NCI-H82 treated with DMSO at 0.1 percent for 48 hours (cell line): ENCODE data around the gene GATM.
A peak's percentile ranks its signal among the peaks of the same experiment; 100 is the strongest.
"Not testable (repeated sequence)": the region's sequence is repeated elsewhere in the genome, so short reads cannot be mapped to it uniquely, and the experiment has no call there.

Experiments used
- DNase-seq: peaks from one replicate; lab custom pipeline; 2025; ENCODE audit not compliant: unreplicated experiment; lab: John Stamatoyannopoulos, UW

The GATM gene

DNA sequence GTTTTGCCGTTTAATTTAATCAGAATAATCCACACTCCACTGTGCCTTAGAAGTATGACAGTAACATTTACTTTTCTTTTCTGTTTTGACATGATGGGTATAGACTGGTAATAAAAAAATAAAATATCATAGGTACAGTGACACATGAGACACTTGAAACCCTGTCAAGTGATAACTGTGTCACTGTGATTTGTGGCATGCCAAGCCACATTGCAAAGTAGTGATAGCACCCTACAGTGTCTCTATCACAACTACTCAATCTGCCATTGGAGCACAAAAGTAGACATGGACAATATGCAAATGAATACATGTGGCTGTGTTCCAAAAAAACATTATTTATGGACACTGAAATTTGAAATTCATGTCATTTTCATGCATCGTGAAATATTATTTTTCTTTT, 22.5 kb downstream of the GATM start:
- no peak for DNase-seq

DNA sequence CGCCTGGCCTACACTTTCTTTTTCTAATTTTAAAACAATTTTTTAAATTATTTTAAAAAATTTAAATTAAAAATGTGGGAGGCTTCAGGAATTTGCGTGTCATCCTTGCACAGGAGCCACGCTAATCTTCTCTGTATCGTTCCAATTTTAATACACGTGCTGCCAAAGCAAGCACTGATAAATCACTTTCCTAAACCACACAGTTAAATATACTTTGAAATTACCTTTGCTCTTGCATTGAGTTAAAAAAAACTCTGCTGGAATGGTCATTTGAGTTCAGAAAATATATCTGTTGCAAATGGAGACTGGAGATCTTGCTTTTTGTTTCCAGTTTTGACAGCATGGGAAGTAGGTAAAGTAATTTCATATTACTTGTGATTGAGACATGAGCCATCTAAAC, 23.6 kb downstream of the GATM start:
- DNase-seq = no peak

DNA sequence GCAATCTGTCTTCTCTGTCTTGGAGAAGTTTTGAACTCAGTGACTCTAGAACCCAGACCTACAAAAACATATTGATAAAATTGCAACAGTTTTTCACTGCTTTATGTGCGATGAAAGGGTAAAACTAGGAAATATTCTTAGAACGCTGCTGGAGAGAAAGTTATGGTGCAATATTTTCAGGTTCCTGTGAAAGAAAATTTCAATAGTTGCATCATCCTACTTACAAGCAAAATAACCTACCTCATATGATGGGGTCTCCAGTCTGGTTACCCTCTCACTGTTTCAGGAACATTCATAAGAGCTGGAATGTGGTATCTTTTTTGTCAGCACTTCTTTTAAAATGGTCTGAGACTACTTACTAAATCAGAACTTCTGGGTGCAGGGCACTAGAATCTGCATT, 27.1 kb downstream of the GATM start:
- DNase-seq = no peak

DNA sequence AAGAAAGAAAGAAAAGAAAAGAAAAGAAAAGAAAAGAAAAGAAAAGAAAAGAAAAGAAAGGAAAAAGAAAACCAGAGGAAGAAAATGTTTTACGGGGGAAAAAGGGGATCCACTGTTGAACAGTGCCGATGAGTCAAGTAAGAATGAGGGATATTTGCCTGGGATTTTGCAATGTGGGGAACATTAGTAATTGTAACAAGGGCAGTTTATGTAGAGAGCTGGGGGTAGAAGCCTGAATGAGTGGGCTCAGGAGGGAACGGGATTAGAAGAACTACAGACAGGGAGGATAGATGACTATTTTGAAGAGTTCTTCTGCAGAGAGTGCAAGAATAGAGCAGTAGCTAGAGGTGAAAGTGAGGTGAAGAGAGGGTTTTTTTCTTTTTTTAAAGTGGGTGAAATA, 28.7 kb downstream of the GATM start:
- DNase-seq = no peak

DNA sequence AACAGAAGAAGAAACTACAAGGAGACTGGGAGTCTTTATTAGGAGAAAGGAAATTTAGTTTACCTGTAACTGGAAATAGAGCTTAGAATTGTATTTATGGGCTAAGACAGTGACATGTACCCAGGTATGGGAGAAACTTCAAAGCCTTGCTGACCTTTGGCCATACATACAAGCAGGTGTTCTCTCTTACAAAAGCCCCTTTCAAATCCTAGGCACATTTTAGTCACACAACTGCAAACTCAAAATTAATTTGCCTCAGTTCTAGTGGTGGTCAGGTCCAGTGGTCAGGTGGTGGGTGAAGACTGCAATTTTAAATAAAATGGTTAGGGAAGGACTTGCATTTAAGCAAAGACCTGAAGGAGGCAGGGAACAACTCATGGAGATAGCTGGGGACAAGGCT, 30.4 kb downstream of the GATM start:
- no peak for DNase-seq

DNA sequence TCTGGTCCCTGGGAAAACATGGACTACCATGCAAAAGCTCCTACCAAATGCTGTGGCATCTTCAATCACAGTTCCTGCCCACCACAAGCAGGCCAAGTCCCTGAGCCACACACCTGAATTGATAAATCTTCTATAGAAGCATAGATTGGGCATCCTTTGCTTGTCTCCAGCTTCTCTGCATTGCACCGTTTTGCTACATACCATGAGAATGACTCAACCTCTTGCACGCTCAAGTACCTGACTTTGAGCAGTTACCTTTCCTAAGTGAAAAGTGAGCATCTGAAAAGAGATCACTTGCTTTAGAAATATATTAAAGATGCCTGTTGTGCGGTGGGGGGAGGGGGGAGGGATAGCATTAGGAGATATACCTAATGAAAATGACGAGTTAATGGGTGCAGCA, 31.3 kb downstream of the GATM start:
- no peak for DNase-seq

DNA sequence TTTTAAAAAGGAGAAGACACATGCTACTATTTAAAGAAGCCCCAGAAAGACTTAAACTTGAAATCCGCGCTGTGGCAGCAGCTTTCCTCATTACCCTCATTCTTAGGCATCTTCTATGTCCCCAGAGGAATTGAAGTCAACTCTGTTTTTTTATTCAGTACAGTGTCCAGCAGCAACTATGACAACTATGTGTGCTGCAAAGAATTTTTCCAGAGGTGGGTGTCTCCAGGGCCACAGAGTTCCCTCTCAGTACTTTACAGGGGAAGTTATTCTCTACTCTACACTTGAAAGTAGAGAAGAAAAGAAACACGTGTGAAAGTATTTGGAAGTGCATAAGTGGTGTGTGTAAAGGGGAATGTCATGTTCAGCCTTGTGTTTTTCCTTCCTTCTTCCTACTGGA, 32.0 kb downstream of the GATM start:
- DNase-seq = no peak

DNA sequence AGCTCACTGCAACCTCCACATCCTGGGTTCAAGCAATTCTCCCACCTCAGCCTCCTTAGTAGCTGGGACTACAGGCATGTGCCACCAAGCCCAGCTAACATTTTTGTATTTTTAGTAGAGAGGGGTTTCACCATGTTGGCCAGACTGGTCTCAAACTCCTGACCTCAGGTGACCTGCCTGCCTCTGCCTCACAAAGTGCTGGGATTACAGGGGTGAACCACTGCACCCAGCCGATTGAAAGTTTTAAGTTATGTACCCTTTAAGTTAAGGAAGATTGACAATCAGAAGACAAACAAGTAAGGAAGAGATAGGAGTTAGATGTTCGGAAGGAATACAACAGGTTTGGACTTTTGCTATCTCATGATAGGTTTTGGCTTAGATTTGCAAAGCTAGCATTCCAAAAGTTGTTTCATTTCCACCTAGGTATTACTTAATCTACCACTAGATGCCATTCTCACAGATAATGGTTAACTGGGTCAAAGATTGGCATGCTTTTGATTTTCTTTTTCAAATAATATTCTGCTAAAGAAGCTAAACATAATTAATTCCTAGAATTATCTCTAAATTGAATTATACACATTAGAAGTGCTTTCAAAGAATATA, 35.0 kb downstream of the GATM start:
- no peak for DNase-seq

DNA sequence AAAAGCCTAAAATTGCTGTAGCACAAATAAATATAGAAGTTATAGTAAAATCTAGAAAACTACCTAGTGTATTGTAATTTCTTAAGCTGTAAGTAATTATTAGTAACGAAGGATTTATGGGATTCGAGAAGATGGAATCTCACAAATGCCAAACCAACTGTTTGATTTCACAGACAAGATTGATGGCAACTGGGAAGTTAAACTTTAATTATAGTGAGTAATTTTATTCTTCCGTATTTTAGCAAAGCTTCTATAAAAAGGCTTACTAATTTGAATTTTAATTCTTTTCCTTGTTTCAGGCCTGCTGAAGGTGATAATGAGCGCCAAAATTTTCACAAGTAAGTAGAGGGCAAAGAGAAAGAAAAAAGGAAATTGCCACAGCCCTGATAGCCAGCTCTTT, 36.6 kb downstream of the GATM start:
- DNase-seq = no peak

DNA sequence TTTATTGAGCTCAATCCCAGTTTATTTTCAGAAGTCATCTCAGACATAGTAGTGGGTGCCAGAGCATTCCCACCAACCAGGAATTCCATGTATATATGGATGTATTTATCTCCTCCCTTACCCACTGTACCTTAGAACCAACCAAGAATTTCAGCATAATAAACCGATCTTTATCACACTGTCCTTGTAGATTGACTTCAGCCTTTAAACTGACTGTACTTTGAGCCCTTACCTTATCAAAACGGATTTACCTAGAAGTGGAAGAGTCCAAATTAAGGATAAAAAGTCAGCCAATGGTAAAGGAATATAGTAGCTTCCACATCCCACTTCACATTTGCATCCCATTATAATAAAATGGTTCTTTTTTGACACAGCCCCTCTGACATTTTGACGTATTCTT, 37.9 kb downstream of the GATM start:
- DNase-seq = no peak

DNA sequence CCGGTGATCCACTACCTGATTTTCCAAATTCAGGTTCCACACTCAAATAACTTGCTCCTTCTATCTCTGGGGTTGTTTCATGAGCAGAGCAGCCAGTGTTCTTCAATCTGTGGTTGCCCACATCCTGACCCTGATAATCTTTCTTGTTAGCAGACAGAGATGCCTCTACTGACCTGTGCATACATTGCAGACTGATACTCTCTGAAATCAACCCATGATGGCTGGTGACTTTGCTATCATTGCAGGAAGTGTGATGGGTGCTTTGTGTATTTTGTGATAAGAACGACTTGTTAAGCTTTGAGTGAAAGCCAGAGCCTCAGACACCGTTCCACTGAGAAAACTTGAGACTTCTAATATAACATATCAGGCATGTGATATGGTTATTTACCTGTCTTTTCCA, 39.9 kb downstream of the GATM start:
- no peak for DNase-seq

DNA sequence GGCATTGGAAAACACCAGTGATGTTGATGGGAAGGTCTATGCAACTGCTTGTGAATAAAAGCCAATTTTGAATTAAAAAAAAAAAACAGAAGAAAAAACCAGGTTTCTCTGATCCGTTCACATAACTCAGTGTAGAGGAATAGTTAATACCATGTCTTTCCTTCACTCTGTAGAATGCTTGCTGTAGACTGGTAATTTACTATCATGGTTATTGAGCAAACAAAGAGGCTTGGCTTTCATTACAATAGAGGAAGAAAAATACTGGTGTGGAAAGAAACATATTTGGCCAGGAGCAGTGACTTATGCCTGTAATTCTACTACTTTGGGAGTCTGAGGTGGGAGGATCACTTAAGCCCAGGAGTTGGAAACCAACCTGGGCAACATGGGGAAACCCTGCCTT, 41.1 kb downstream of the GATM start:
- no peak for DNase-seq

DNA sequence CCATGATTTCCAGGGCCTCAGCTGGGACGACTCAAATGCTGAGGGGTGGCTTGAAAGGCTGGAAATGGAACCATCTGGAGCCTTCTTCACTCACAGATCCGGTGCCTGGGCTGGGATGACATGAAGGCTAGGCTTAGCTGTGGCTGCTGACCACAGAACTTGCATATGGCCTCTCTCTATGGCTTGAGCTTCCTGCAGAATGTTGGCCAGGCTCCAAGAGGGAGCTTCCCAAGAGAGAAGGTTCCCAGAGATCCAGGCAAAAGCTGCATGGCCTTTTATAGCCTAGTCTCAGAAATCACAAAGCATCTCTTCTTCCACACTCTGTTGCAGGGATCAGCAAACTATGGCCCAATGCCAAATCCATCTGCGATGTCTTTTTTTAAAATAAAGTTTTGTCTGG, 44.8 kb downstream of the GATM start:
- DNase-seq = peak; percentile 64

DNA sequence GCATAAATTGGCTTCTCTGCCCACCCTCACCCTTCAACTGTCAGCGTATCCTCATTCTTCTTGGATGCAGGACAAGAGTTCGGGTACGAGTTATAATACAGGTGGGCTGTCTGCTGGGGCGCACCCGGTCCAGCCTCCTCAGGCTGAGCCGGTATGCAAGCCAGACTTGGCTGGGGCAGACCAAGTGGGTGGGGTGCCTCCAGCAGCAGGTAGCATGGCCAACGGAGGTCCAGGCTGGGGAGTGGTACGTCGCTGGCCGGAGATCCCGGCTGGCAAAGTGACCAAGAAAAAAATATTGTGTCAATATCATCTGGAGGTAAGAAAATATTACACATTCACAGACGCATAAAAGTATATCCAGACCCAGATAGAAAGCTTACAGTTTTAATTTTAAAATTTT, 45.6 kb downstream of the GATM start:
- DNase-seq = no peak

DNA sequence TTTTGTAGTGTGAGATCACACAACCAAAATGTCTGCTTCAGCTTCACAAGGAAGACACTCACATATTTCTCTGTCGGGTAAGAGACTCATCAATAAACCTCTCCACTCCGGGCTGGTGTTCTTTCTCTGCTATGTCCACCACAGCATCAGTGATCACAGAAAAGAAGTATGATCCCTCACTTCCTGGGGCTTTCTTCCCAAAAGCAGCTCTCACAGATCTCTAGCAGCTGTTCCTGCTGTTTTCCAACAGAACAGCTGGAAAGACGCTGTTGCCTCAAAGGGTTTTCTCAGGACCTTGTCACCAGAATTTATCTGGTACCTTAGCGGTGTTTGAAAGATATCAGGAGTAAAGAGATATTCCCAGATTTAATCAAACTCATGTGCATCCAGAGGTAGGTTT, 46.4 kb downstream of the GATM start:
- no peak for DNase-seq

DNA sequence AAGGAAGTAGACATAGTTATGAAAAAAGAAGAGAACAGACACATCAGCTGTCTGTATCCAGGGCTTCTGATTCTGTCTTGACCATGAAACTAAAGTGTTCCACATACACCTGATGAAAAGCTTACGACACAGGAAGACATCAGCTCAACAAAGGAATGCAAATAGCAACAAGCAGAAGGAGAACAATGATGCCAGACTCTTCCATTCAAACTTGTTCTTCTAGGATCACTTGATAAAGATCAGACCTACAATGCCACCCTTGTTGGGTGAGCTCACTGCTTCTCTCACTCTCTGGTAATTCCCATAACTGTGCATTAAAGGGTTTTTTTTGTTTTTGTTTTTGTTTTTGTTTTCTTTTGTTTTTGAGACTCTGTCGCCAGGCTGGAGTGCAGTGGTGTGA, 49.7 kb downstream of the GATM start:
- DNase-seq = no peak

DNA sequence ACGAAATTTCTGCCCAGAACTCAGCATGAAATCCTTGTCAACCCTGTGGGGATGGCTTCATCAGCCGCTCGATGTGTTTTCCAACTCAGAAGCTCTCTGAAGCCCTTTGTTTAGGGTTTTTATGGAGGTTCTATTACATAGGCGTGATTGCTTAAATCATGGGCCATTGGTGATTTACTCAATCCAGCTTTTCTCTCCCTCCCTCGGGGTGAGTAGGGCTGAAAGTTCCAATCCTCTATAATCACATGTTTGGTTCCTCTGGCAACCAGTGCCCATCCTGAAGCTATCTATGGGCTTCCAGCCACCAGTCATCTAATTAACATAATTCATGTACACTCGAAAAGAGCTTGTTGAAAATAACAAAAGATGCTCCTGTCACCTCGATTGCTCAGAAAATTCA, 51.6 kb downstream of the GATM start:
- no peak for DNase-seq

DNA sequence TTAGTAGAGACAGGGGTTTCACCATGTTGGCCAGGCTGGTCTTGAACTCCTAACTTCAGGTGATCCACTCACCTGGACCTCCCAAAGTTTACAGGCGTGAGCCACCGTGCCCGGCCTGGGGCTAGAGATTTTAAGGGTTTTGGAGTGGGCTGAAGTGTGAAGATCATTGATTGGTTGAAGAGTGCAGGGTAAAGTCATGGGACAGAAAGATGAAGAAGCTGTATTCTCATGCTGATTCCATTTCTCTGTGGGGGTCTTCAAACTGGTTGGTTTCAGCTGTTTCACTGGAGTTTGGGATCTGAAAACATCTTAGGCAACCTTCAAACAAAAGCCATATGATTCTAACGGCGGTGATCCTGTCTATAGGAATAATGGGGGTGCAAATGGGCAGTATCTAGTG, 52.1 kb downstream of the GATM start:
- no peak for DNase-seq

DNA sequence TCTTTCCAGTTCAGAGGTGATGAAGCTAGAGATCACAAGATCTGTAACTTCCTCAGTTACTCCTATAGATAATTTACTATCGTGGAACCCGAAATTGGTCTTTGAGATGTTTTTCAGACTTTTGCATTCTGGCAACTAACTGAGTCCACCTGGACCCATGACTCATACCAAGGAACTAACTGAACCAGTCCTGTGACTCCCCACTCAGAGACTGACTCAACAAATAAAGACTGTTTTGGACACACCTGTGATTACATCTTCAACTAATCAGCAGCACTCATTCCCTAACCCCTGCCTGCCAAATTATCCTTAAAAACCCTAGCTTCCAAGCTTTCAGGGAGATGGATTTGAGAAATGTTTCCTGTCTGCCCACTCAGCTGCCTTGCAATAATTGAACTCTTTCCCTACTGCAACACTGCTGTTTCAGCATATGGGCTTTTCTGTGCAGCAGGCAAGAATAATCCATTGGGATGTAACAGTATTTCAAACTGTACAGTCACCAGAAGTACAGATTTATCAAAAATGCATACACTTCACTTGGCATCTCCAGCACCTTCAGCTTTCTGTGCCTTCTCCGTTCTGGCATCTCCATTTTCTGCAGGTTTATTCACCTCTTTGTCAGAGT, 57.7 kb downstream of the GATM start:
- DNase-seq = no peak

DNA sequence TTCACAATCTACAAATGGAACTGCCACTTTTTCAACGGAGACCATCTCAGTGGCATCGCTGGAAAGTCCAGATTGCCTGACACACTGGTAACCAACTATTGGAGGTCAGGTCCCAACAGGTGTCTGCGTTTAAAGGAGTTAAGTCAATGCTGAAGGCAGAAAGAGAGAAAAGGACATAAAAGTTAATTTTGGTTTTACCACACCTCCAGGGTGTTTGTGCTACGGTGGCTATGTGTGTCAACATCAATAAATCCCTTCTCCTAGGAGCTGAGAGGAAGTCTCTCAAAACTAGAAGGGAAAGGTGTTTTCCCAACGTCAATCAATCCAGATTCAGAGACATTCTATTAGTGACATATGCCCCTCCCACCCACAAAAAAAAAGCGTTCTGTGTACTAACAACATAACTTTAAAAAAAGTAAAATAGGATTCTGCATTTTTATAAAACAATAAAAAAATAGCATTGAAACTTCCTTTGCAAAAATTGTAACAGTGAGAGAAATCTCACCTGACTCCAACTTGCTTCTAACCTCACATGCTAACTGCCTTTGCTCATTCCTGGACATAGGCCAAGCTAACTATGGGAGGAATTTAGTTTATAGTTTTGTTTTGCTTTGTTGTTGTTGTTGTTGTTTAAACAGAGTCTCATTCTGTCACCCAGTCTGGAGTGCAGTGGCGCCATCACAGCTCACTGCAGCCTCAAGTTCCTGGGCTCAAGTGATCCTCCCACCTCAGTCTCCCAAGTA, 58.7 kb downstream of the GATM start:
- DNase-seq = no peak

DNA sequence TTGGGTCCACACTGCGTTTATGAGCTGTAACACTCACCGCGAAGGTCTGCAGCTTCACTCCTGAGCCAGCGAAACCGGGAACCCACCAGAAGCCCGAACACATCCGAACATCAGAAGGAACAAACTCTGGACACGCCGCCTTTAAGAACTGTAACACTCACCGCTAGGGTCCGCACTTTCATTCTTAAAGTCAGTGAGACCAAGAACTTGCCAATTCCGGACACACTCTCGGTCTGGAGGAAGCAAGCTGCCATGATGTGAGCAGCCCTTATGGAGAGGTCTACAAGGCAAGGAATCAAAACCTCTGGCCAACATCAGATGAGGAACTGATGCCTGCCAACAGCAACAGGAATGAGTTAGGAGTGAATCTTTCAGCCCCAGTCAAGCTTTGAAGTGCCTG, 63.4 kb downstream of the GATM start:
- no peak for DNase-seq

DNA sequence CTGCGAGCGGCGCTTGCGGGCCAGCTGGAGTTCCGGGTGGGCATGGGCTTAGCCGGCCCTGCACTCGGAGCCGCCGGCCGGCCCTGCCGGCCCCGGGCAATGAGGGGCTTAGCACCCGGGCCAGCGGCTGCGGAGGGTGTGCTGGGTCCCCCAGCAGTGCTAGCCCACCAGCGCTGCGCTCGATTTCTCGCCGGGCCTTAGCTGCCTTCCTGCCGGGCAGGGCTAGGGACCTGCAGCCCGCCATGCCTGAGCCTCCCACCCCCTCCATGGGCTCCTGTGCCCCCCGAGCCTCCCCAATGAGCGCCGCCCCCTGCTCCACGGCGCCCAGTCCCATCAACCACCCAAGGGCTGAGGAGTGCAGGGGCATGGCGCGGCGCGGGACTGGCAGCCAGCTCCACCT, 64.2 kb downstream of the GATM start:
- DNase-seq = not testable (repeated sequence)
